ENCODE measurements around the gene SLC28A1. TPM values are rescaled to one million over a fixed set of nuclear protein-coding genes. Genes with fewer than 3 reads are reported as not detected.

Gene SLC28A1
- polyA plus RNA-seq, 1 donor (not counting 4 experiments of a cell fraction or from before 2014, with no cell fraction given) = not detected

GRCh38 chr15:84991014-84991712 lies 106.7 kb downstream of the SLC28A1 start:
- dilution Hi-C loops (cut with MboI; ENCODE audit: extremely low pct_ligation_motif_present, low sequenced_read_pairs) = no loop called here
- no peak overlapping the region for H3K9ac ChIP-seq (ENCODE audit: control insufficient read depth, extremely low read depth, insufficient read depth, low read length)
- H2AFZ ChIP-seq (ENCODE audit: control insufficient read depth, low read length) = no peak overlapping the region
- no peaks in the 10 kb centered on the region for H3K27me3 ChIP-seq (ENCODE audit: control insufficient read depth, extremely low read depth, insufficient read depth, low read length)
- H3K9me3 ChIP-seq (ENCODE audit: control insufficient read depth, low read depth, low read length) = no peaks in the 10 kb centered on the region
- H3K36me3 ChIP-seq (ENCODE audit: control insufficient read depth in 2 of 2, extremely low read depth in 1 of 2, insufficient read depth in 2 of 2, low read length in 2 of 2) = no peaks in the 10 kb centered on the region
- H4K20me1 ChIP-seq (ENCODE audit: control insufficient read depth, extremely low read depth, insufficient read depth, low read length) = no peaks in the 10 kb centered on the region
- peaks cover 4% of the 10 kb centered on the region for H3K79me2 ChIP-seq (ENCODE audit: control insufficient read depth, insufficient read depth, low read length)
- no peak overlapping the region for H3K4me2 ChIP-seq (ENCODE audit: control insufficient read depth, extremely low read depth, insufficient read depth, low read depth, low read length)
- peaks cover 23% of the 10 kb centered on the region for H3K4me1 ChIP-seq (ENCODE audit: control insufficient read depth, extremely low read depth, insufficient read depth, low read length)
- H3K9me1 ChIP-seq (ENCODE audit: control insufficient read depth, extremely low read depth, insufficient read depth, low read length) = no peaks in the 10 kb centered on the region
- TF ChIP-seq, protein P1, sequence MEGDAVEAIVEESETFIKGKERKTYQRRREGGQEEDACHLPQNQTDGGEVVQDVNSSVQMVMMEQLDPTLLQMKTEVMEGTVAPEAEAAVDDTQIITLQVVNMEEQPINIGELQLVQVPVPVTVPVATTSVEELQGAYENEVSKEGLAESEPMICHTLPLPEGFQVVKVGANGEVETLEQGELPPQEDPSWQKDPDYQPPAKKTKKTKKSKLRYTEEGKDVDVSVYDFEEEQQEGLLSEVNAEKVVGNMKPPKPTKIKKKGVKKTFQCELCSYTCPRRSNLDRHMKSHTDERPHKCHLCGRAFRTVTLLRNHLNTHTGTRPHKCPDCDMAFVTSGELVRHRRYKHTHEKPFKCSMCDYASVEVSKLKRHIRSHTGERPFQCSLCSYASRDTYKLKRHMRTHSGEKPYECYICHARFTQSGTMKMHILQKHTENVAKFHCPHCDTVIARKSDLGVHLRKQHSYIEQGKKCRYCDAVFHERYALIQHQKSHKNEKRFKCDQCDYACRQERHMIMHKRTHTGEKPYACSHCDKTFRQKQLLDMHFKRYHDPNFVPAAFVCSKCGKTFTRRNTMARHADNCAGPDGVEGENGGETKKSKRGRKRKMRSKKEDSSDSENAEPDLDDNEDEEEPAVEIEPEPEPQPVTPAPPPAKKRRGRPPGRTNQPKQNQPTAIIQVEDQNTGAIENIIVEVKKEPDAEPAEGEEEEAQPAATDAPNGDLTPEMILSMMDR (optimal IDR thresholded peaks at IDR 0.05 in 1 of 3, IDR thresholded peaks at IDR 0.05 in 1 of 3, conservative IDR thresholded peaks at IDR 0.05 in 1 of 3; ENCODE audit: extremely low read depth in 1 of 3, insufficient read depth in 2 of 3, low read length in 3 of 3) = no peak
- TF ChIP-seq EZH2 (IDR thresholded peaks at IDR 0.05; ENCODE audit: low read length) = no peak
- H3K4me3 ChIP-seq (ENCODE audit: control insufficient read depth in 2 of 3, extremely low read depth in 1 of 3, insufficient read depth in 2 of 3, low read depth in 1 of 3, low read length in 3 of 3) = no peak overlapping the region
- no peak for DNase-seq (ENCODE audit: low read depth, low spot score)
- no peak for FAIRE-seq
- H3K27ac ChIP-seq (ENCODE audit: control insufficient read depth, insufficient read depth, low read length) = no peak overlapping the region

GRCh38 chr15:84992157-84992944 lies 107.9 kb downstream of the SLC28A1 start:
- Histone ChIP-seq H3K27ac (ENCODE audit: control insufficient read depth, insufficient read depth, low read length) (peak overlapping the region; percentile 58), H3K4me3 (ENCODE audit: control insufficient read depth in 2 of 3, extremely low read depth in 1 of 3, insufficient read depth in 2 of 3, low read depth in 1 of 3, low read length in 3 of 3) (no peak overlapping the region), H3K79me2 (ENCODE audit: control insufficient read depth, insufficient read depth, low read length) (peaks cover 4% of the 10 kb centered on the region), H3K9me1 (ENCODE audit: control insufficient read depth, extremely low read depth, insufficient read depth, low read length) (no peaks in the 10 kb centered on the region), H3K4me1 (ENCODE audit: control insufficient read depth, extremely low read depth, insufficient read depth, low read length) (peaks cover 23% of the 10 kb centered on the region), H4K20me1 (ENCODE audit: control insufficient read depth, extremely low read depth, insufficient read depth, low read length) (no peaks in the 10 kb centered on the region), H3K9me3 (ENCODE audit: control insufficient read depth, low read depth, low read length) (no peaks in the 10 kb centered on the region), H3K4me2 (ENCODE audit: control insufficient read depth, extremely low read depth, insufficient read depth, low read depth, low read length) (peak overlapping the region; percentile 58), H3K36me3 (ENCODE audit: control insufficient read depth in 2 of 2, extremely low read depth in 1 of 2, insufficient read depth in 2 of 2, low read length in 2 of 2) (no peaks in the 10 kb centered on the region), H3K9ac (ENCODE audit: control insufficient read depth, extremely low read depth, insufficient read depth, low read length) (no peak overlapping the region), H2AFZ (ENCODE audit: control insufficient read depth, low read length) (no peak overlapping the region), H3K27me3 (ENCODE audit: control insufficient read depth, extremely low read depth, insufficient read depth, low read length) (no peaks in the 10 kb centered on the region)
- dilution Hi-C loops (cut with MboI; ENCODE audit: extremely low pct_ligation_motif_present, low sequenced_read_pairs) = no loop called here
- TF ChIP-seq, protein P1 (optimal IDR thresholded peaks at IDR 0.05 in 1 of 3, IDR thresholded peaks at IDR 0.05 in 1 of 3, conservative IDR thresholded peaks at IDR 0.05 in 1 of 3; ENCODE audit: extremely low read depth in 1 of 3, insufficient read depth in 2 of 3, low read length in 3 of 3) = no peak
- TF ChIP-seq EZH2 (IDR thresholded peaks at IDR 0.05; ENCODE audit: low read length) = no peak
- FAIRE-seq (peak; percentile 80), DNase-seq (ENCODE audit: low read depth, low spot score) (peak; percentile 50)

Small RNA genes within 50 kb of the gene (small RNA-seq; reads per million reads assigned to genes)
- gene RF00402 (ENCODE audit: insufficient read length in 3 of 3, low read depth in 3 of 3, low replicate concordance in 1 of 3) (0 reads per million in 3 experiments), gene RNU6-339P (ENCODE audit: insufficient read length in 3 of 3, low read depth in 3 of 3, low replicate concordance in 1 of 3) (0 reads per million in 3 experiments), gene RNU6-796P (ENCODE audit: insufficient read length in 3 of 3, low read depth in 3 of 3, low replicate concordance in 1 of 3) (0 reads per million in 3 experiments)

Other genes starting within 250 kb of the SLC28A1 start
- 23.5 to 24.2 TPM (median 23.6 TPM) in 3 replicates for gene WDR73, start 230.4 kb upstream of the SLC28A1 start, polyA plus RNA-seq
- 2.8 to 4.1 TPM (median 3.9 TPM) in 3 replicates for gene NMB, start 226.5 kb upstream of the SLC28A1 start, polyA plus RNA-seq
- 110 to 195 TPM (median 115 TPM) in 3 replicates for gene SEC11A, start 168.5 kb upstream of the SLC28A1 start, polyA plus RNA-seq
- gene ZNF592, start 136.1 kb upstream of the SLC28A1 start, polyA plus RNA-seq = 4.1 to 9.4 TPM (median 4.4 TPM) in 3 replicates
- 0.07 to 0.33 TPM (median 0.07 TPM) in 3 replicates for gene ALPK3, start 67.3 kb upstream of the SLC28A1 start, polyA plus RNA-seq
- 19.5 to 24.2 TPM (median 24.1 TPM) in 3 replicates for gene PDE8A, start 97.2 kb downstream of the SLC28A1 start, polyA plus RNA-seq

Measured in keratinocyte (primary cell).